ENCODE data around the gene RPP25. TPM values are rescaled to one million over a fixed set of nuclear protein-coding genes. Genes with fewer than 3 reads are reported as not detected.

The RPP25 gene, protein sequence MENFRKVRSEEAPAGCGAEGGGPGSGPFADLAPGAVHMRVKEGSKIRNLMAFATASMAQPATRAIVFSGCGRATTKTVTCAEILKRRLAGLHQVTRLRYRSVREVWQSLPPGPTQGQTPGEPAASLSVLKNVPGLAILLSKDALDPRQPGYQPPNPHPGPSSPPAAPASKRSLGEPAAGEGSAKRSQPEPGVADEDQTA
- total RNA-seq (2022; extraction: Qiagen RNA extraction; ENCODE audit: low read depth), result 20.2 to 29.5 TPM (median 28.6 TPM) in 5 replicates

DNA sequence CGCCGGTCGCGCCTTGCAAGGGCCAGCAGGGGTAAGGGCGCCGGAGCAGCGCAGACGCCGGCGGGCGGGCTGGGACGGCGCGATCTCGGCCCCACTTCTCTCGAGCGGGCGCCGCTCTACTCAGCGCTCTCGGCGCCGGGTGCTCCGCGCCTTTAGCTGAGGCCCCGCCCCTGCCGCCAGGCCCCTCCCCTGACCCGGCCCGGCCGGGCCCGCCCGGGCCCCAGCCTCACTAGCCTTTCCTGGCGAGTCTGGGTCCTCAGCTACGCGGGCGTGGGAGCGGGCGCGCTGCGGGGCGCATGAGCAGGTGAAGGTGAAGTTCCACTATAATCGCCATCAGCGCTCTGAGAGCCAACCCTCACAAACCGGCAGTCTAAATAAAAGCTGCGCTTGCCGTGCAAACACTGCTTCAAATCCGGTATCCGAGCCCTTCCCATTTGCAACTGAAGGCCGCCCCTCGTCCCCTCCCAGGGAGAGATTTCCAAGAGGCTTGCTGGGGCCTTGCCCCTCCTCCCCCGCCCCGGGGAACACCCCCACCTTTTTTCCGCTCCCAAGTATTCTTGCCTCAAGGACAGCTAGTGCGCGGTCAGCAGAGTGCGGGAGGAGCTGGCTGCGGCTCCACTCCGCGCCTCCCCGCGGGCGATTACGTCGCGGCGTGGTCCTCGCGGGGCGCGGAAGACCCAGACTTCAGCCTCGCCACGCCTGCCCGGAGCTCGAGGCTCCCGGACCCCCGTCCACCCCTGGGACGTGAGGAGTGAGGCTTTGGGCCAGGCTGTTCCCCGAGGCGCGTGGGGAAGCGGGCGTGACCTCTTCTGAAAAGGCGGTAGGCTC lies at the start of gene RPP25:
Gene RPP25, minus strand, starts transcription at position 125 of the 828 bp plus-strand sequence. CDS start 189 bp downstream, outside the sequence.

DNA sequence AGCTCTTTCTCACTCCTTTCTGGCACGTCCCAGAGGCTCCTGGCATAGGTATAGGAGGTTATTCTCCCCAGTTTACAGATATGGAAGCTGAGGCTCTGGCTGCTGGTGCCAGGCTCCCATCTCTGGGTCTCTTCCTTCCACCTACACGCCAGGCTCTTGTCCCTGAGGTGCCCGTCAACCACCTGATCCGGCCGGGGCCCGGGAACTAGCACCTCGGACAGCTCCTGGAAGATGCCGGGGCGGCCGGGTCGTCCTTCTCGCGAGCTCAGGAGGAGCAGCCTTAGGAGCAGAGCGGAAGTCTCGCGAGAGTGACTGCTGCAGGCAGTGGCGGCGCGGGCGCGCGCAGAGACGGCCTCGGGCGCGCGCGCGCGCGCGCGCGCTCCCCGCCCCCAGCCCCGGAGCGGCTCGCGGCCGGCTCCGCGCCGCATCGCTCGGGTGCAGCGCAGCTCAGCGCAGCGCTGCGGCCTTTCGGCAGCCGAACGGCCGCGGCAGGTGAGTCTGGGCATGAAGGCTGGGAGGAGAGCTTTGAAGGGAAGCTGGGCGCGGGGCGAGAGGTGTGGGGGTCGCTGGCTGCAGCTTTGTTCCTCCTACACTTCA lies 38.7 kb upstream of the RPP25 start, which contains the start of gene SCAMP5:
Gene SCAMP5, plus strand, starts transcription at position 382 of the 597 bp plus-strand sequence. CDS start 16,277 bp downstream, outside the sequence.

DNA sequence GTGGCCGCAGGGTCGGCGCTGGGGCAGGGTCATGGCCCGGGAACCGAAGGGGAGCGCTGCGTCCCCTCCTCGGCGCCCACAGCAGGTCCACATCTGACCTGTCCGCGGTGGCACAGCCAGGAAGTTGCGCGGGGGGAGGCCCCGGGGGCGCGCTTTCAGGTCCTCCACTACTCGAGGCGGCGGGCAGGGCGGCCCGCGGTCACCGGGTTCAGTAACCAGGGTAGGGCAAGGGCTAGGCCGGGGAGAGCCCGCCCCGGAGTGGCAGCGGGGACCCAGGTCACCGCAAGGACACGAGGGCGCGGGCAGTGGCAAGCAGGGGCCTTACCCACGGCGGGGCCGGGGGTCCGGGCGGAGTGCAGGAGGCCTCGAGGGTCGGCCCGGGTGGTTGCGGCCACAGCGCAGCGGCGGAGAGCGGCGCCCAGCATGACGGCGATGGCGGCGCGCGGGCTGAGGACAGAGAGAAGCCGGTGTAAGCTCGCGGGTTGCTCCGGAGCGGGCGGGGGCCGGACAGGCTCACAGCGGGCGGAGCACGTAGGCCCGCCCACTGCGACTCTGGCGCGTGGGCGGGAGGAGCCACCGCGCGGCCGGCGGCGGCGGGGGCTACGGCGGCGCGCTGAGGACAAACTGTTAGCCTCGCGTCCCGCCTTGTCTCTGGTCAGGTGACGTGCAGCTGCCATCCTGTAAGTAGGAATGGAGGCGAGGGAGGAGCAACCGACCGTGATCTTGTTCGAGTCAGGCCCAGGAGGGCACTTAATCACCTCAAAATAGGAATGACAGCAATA lies 18.8 kb downstream of the RPP25 start, which contains the start of gene COX5A:
Gene COX5A, minus strand, starts transcription at position 484 of the 782 bp plus-strand sequence. Its CDS starts 59 bp downstream, at position 425.

DNA sequence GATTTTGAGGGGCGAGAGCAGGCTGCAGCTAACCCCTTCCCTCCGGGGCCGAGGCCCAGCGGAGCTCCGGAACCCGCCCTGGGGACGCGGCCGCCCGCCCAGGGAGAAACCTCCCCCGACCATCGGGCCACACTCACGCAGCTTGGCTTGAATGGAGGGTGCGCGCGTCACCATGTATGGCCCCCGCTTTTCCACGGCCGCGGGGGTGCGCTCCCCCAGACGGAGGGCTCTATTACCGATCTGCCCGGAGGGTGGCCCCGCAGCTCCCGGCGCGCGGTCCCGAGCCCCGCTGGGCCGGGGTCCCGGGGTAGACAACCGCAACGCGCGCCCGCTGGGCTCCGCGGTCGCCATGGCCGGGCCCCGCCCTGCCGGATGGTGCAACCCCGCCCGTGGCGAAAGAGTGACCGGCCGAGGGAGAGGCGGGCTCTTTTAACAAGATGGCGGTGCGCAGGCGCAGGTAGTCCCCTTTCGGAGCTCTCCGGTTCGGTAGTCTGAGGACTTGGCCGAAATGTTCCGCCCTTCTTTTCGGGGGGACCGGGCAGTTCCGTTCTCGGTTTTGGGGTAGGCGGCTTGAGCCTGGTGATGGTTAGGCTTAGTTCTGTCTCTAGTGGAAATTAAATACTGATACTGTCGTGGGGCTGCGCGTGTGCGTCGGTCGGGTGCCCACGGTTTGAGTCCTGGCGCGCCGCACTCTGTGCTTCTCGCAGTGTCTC lies 50.0 kb downstream of the RPP25 start, which contains the start of gene FAM219B:
Gene FAM219B, minus strand, starts transcription at position 402 of the 713 bp plus-strand sequence. Its CDS starts 51 bp downstream, at position 351.

Other genes starting within 250 kb of the RPP25 start
- 1.4 to 2.1 TPM (median 1.8 TPM) in 5 replicates for gene CYP1A1, start 231.2 kb downstream of the RPP25 start, total RNA-seq (2022; extraction: Qiagen RNA extraction; ENCODE audit: low read depth)
- not detected in 5 replicates for gene CYP1A2, start 207.9 kb downstream of the RPP25 start, total RNA-seq (2022; extraction: Qiagen RNA extraction; ENCODE audit: low read depth)
- 47.1 to 73.2 TPM (median 65.0 TPM) in 5 replicates for gene CSK, start 174.7 kb downstream of the RPP25 start, total RNA-seq (2022; extraction: Qiagen RNA extraction; ENCODE audit: low read depth)
- not detected in 5 replicates for gene LMAN1L, start 143.9 kb downstream of the RPP25 start, total RNA-seq (2022; extraction: Qiagen RNA extraction; ENCODE audit: low read depth)
- gene CPLX3, start 130.1 kb downstream of the RPP25 start, total RNA-seq (2022; extraction: Qiagen RNA extraction; ENCODE audit: low read depth), result 0.07 TPM in 1 of 5 replicates, not detected in the others
- 22.1 to 39.8 TPM (median 34.1 TPM) in 5 replicates for gene ULK3, start 113.6 kb downstream of the RPP25 start, total RNA-seq (2022; extraction: Qiagen RNA extraction; ENCODE audit: low read depth)
- 48.5 to 73.4 TPM (median 68.1 TPM) in 5 replicates for gene SCAMP2, start 83.4 kb downstream of the RPP25 start, total RNA-seq (2022; extraction: Qiagen RNA extraction; ENCODE audit: low read depth)
- gene MPI, start 66.7 kb downstream of the RPP25 start, total RNA-seq (2022; extraction: Qiagen RNA extraction; ENCODE audit: low read depth), result 28.1 to 34.6 TPM (median 31.0 TPM) in 5 replicates
- 30.5 to 42.8 TPM (median 38.0 TPM) in 5 replicates for gene FAM219B, start 49.9 kb downstream of the RPP25 start, total RNA-seq (2022; extraction: Qiagen RNA extraction; ENCODE audit: low read depth)
- gene COX5A, start 18.7 kb downstream of the RPP25 start, total RNA-seq (2022; extraction: Qiagen RNA extraction; ENCODE audit: low read depth), result 535 to 602 TPM (median 542 TPM) in 5 replicates
- gene SCAMP5, start 38.8 kb upstream of the RPP25 start, total RNA-seq (2022; extraction: Qiagen RNA extraction; ENCODE audit: low read depth), result 9.3 to 13.3 TPM (median 11.7 TPM) in 5 replicates
- gene PPCDC, start 66.8 kb upstream of the RPP25 start, total RNA-seq (2022; extraction: Qiagen RNA extraction; ENCODE audit: low read depth), result 12.9 to 21.8 TPM (median 19.3 TPM) in 5 replicates
- gene C15orf39, start 245.1 kb upstream of the RPP25 start, total RNA-seq (2022; extraction: Qiagen RNA extraction; ENCODE audit: low read depth), result 19.8 to 32.8 TPM (median 32.5 TPM) in 5 replicates

All from A549 treated with ZK216348 at 1 μM for 4 hours (cell line).